ENCODE results near the gene ESRRB.

The ESRRB gene

GRCh38 chr14:76450476-76450875, 74.5 kb downstream of the ESRRB start:
- no peak for DNase-seq (ENCODE audit: low read depth)

- DNase-seq (ENCODE audit: low read depth): peak; percentile 0
Observed at GRCh38 chr14:76456200-76456599, 80.3 kb downstream of the ESRRB start.

GRCh38 chr14:76456891-76457586, 81.1 kb downstream of the ESRRB start:
- DNase-seq (ENCODE audit: low read depth): no peak

GRCh38 chr14:76457841-76458240, 81.9 kb downstream of the ESRRB start:
- DNase-seq (ENCODE audit: low read depth): no peak

- no peak for DNase-seq (ENCODE audit: low read depth)
Observed at GRCh38 chr14:76461886-76462285, 85.9 kb downstream of the ESRRB start.

GRCh38 chr14:76462330-76462729, 86.4 kb downstream of the ESRRB start:
- DNase-seq (ENCODE audit: low read depth): no peak

- DNase-seq (ENCODE audit: low read depth): no peak
Observed at GRCh38 chr14:76463105-76463504, 87.2 kb downstream of the ESRRB start.

GRCh38 chr14:76464856-76465255, 88.9 kb downstream of the ESRRB start:
- no peak for DNase-seq (ENCODE audit: low read depth)

GRCh38 chr14:76465664-76466063, 89.7 kb downstream of the ESRRB start:
- no peak for DNase-seq (ENCODE audit: low read depth)

GRCh38 chr14:76467711-76468155, 91.8 kb downstream of the ESRRB start:
- DNase-seq (ENCODE audit: low read depth): no peak

- no peak for DNase-seq (ENCODE audit: low read depth)
Observed at GRCh38 chr14:76472199-76472723, 96.3 kb downstream of the ESRRB start.

- no peak for DNase-seq (ENCODE audit: low read depth)
Observed at GRCh38 chr14:76473481-76474263, 97.7 kb downstream of the ESRRB start.

GRCh38 chr14:76480426-76480825, 104.5 kb downstream of the ESRRB start:
- DNase-seq (ENCODE audit: low read depth): no peak

- no peak for DNase-seq (ENCODE audit: low read depth)
Observed at GRCh38 chr14:76484355-76484754, 108.4 kb downstream of the ESRRB start.

- DNase-seq (ENCODE audit: low read depth): no peak
Observed at GRCh38 chr14:76486251-76486743, 110.4 kb downstream of the ESRRB start.

- no peak for DNase-seq (ENCODE audit: low read depth)
Observed at GRCh38 chr14:76488551-76488950, 112.6 kb downstream of the ESRRB start.

GRCh38 chr14:76489667-76490066, 113.7 kb downstream of the ESRRB start:
- no peak for DNase-seq (ENCODE audit: low read depth)

- DNase-seq (ENCODE audit: low read depth): no peak
Observed at GRCh38 chr14:76490111-76490510, 114.2 kb downstream of the ESRRB start.

- no peak for DNase-seq (ENCODE audit: low read depth)
Observed at GRCh38 chr14:76490735-76491134, 114.8 kb downstream of the ESRRB start.

GRCh38 chr14:76491172-76491930, 115.4 kb downstream of the ESRRB start:
- DNase-seq (ENCODE audit: low read depth): no peak

- DNase-seq (ENCODE audit: low read depth): no peak
Observed at GRCh38 chr14:76495983-76496382, 120.0 kb downstream of the ESRRB start.

GRCh38 chr14:76496595-76496994, 120.7 kb downstream of the ESRRB start:
- no peak for DNase-seq (ENCODE audit: low read depth)

All from HS-5 (cell line).